Measurements from ENCODE around the gene GJD4.

DNA sequence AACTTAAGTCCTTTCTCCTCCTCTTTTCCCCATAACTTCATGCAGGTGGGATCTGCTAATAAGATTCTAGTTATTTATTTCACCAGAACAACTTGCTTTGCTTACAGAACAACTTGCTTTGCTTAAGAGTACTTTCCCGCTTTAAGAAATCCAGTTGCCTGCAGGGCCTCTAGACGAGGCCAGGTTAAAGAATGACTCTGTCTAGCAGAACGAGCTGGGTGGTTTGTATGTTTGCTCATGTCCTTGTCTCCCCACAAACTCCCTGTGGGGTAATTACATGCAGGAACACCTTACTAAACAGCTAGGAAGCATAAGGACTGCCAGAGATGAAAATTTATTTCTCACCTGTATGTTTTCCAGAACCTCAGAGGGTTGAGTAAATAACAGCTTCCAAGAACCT lies 45.8 kb downstream of the GJD4 start:
- TF ChIP-seq POLR2AphosphoS5 (IDR thresholded peaks at IDR 0.05; ENCODE audit: borderline replicate concordance, low read depth, low read length), result no peak
- no peak for TF ChIP-seq EZH2 (IDR thresholded peaks at IDR 0.05)
- no peak for TF ChIP-seq FOXP2 (optimal IDR thresholded peaks at IDR 0.05; ENCODE audit: control extremely low read depth, extremely low read length, insufficient read depth)

Measured in SK-N-MC (cell line).